ENCODE results near the gene MICAL2. TPM values are rescaled to one million over a fixed set of nuclear protein-coding genes. Genes with fewer than 3 reads are reported as not detected.

The MICAL2 gene
- total RNA-seq, 2 donors from 2014 or later: 1.5 to 1.9 TPM

GRCh38 chr11:12180257-12181205 is 70.1 kb downstream of the MICAL2 start:
- no peaks in the 10 kb centered on the region for H3K27me3 ChIP-seq (ENCODE audit: control insufficient read depth, insufficient read depth, low read length, poor library complexity, severe bottlenecking)
- Mint-ChIP-seq H3K27me3 (ENCODE audit: insufficient read depth) (no peaks in the 10 kb centered on the region), H3K9me3 (no peaks in the 10 kb centered on the region), H3K4me1 (peaks cover 25% of the 10 kb centered on the region), H3K4me3 (no peak overlapping the region), H3K36me3 (ENCODE audit: low read depth) (no peaks in the 10 kb centered on the region), H3K27ac (no peak overlapping the region)
- H3K4me1 ChIP-seq (ENCODE audit: control insufficient read depth, insufficient read depth, low read length): peaks cover 17% of the 10 kb centered on the region
- 76 to 94% methylated on average over 3 to 6 of the region's 8 CpGs for WGBS, 2 experiments (ENCODE audit: insufficient coverage in 1 of 2, insufficient read length in 1 of 2)
- no peak overlapping the region for H3K27ac ChIP-seq (ENCODE audit: low read depth, low read length)
- TF ChIP-seq CTCF (conservative IDR thresholded peaks at IDR 0.05): no peak
- no peak overlapping the region for H3K4me3 ChIP-seq (ENCODE audit: low read length)
- H3K9ac ChIP-seq (ENCODE audit: extremely low read depth, low read length, poor library complexity, severe bottlenecking): no peak overlapping the region
- no peak for DNase-seq
- no peaks in the 10 kb centered on the region for H3K36me3 ChIP-seq (ENCODE audit: control insufficient read depth, insufficient read depth, low read length)
- no peaks in the 10 kb centered on the region for H3K9me3 ChIP-seq (ENCODE audit: control insufficient read depth, low read length)

- peak overlapping the region; percentile 83 for H3K27ac Mint-ChIP-seq
- no peak overlapping the region for H3K4me3 Mint-ChIP-seq
- DNase-seq: no peak
- TF ChIP-seq CTCF (conservative IDR thresholded peaks at IDR 0.05): no peak
- no peaks in the 10 kb centered on the region for H3K36me3 Mint-ChIP-seq (ENCODE audit: low read depth)
- peaks cover 27% of the 10 kb centered on the region for H3K4me1 Mint-ChIP-seq
- H3K9ac ChIP-seq (ENCODE audit: extremely low read depth, low read length, poor library complexity, severe bottlenecking): no peak overlapping the region
- peak overlapping the region; percentile 9 for H3K27ac ChIP-seq (ENCODE audit: low read depth, low read length)
- H3K27me3 Mint-ChIP-seq (ENCODE audit: insufficient read depth): no peaks in the 10 kb centered on the region
- no peak overlapping the region for H3K4me3 ChIP-seq (ENCODE audit: low read length)
- no peaks in the 10 kb centered on the region for H3K9me3 ChIP-seq (ENCODE audit: control insufficient read depth, low read length)
- no peaks in the 10 kb centered on the region for H3K36me3 ChIP-seq (ENCODE audit: control insufficient read depth, insufficient read depth, low read length)
- no peaks in the 10 kb centered on the region for H3K27me3 ChIP-seq (ENCODE audit: control insufficient read depth, insufficient read depth, low read length, poor library complexity, severe bottlenecking)
- WGBS, 2 experiments (ENCODE audit: insufficient coverage in 1 of 2, insufficient read length in 1 of 2): 92 to 93% methylated on average over 7 to 8 of the region's 8 CpGs
- H3K4me1 ChIP-seq (ENCODE audit: control insufficient read depth, insufficient read depth, low read length): peaks cover 19% of the 10 kb centered on the region
- no peaks in the 10 kb centered on the region for H3K9me3 Mint-ChIP-seq
These were observed 71.9 kb downstream of the MICAL2 start for GRCh38 chr11:12182302-12182675.

GRCh38 chr11:12182676-12183541 is 72.5 kb downstream of the MICAL2 start:
- H3K27ac Mint-ChIP-seq: peak overlapping the region; percentile 83
- Histone ChIP-seq H3K27ac (ENCODE audit: low read depth, low read length) (peak overlapping the region; percentile 9), H3K4me1 (ENCODE audit: control insufficient read depth, insufficient read depth, low read length) (peaks cover 18% of the 10 kb centered on the region), H3K9ac (ENCODE audit: extremely low read depth, low read length, poor library complexity, severe bottlenecking) (no peak overlapping the region), H3K27me3 (ENCODE audit: control insufficient read depth, insufficient read depth, low read length, poor library complexity, severe bottlenecking) (no peaks in the 10 kb centered on the region), H3K4me3 (ENCODE audit: low read length) (no peak overlapping the region), H3K9me3 (ENCODE audit: control insufficient read depth, low read length) (no peaks in the 10 kb centered on the region), H3K36me3 (ENCODE audit: control insufficient read depth, insufficient read depth, low read length) (no peaks in the 10 kb centered on the region)
- peak; percentile 72 for DNase-seq
- peaks cover 26% of the 10 kb centered on the region for H3K4me1 Mint-ChIP-seq
- H3K9me3 Mint-ChIP-seq: no peaks in the 10 kb centered on the region
- H3K4me3 Mint-ChIP-seq: no peak overlapping the region
- whole genome bisulfite sequencing, 2 experiments (ENCODE audit: insufficient coverage in 1 of 2, insufficient read length in 1 of 2): 79 to 88% methylated on average over 9 to 12 of the region's 12 CpGs
- no peaks in the 10 kb centered on the region for H3K27me3 Mint-ChIP-seq (ENCODE audit: insufficient read depth)
- H3K36me3 Mint-ChIP-seq (ENCODE audit: low read depth): no peaks in the 10 kb centered on the region
- no peak for TF ChIP-seq CTCF (conservative IDR thresholded peaks at IDR 0.05)
